SU-DHL-6 (cell line): Measurements from ENCODE around the gene TMEM30B.

Experiments used
- EZH2phosphoT487 ChIP-seq: fragments of 200-600 bp; sonication (generic), shearing (Covaris generic); conservative IDR thresholded peaks from 2 replicates; pipeline ENCODE4 v1.6.1; 2018; ENCODE audit warnings: mild to moderate bottlenecking, antibody characterized with exemption, low read length, moderate library complexity, mixed read lengths
- TF ChIP-seq, protein P1 (sequence below): fragments of 200-600 bp; sonication (generic); IDR thresholded peaks from one replicate; pipeline ENCODE4 v1.5.1; 2017; ENCODE audit warnings: antibody characterized with exemption, mild to moderate bottlenecking, low read length, moderate library complexity; ENCODE audit not compliant: insufficient read depth, poor library complexity, severe bottlenecking

DNA sequence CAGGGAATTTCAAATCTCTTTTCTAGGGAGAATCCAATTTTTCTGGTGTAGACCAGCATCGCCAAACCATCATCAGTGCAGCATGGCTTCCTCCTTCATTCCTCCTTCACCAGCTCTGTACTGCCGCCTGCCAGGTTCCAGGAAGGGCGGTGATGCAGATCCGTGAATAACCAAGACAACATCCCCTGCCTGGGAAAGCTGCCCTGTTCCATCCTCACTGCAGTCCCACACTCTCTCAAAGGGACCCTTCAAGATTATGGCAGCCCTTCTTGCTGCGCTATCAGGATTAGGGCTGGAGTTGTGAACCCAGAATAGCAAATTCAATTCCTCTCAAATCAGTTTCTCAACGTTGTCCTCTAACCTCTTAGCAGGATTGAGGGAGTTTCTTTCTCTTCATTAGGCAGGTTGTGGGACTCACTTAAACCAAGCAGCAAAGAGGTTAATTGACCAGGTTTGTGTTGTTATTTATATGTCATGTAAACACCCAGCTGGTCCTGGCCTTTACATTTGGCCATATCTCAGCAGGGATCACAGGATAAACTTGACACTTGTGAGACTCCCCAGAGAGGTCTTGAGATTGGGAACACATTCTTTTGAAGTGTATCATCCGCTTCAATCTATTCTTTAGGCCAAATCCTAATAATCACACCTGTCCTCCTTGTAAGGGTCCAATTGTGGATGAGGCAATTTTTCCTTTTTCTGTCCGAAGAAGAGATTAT lies 26.2 kb downstream of the TMEM30B start:
- TF ChIP-seq, protein P1, sequence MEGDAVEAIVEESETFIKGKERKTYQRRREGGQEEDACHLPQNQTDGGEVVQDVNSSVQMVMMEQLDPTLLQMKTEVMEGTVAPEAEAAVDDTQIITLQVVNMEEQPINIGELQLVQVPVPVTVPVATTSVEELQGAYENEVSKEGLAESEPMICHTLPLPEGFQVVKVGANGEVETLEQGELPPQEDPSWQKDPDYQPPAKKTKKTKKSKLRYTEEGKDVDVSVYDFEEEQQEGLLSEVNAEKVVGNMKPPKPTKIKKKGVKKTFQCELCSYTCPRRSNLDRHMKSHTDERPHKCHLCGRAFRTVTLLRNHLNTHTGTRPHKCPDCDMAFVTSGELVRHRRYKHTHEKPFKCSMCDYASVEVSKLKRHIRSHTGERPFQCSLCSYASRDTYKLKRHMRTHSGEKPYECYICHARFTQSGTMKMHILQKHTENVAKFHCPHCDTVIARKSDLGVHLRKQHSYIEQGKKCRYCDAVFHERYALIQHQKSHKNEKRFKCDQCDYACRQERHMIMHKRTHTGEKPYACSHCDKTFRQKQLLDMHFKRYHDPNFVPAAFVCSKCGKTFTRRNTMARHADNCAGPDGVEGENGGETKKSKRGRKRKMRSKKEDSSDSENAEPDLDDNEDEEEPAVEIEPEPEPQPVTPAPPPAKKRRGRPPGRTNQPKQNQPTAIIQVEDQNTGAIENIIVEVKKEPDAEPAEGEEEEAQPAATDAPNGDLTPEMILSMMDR: no peak
- TF ChIP-seq EZH2phosphoT487: no peak
